Amniotic epithelial cell (primary cell): ENCODE results near the gene ZDHHC11.
"Not testable (repeated sequence)": the region's sequence is repeated elsewhere in the genome, so short reads cannot be mapped to it uniquely, and the experiment has no call there.

ENCODE experiments used
- DNase-seq: peaks from one replicate; pipeline ENCODE4 v3.0.0-alpha.2; 2010; ENCODE audit warnings: low read depth

The ZDHHC11 gene

GRCh38 chr5:807719-808514, 42.9 kb downstream of the ZDHHC11 start:
- DNase-seq = not testable (repeated sequence)

GRCh38 chr5:801472-801871, 49.3 kb downstream of the ZDHHC11 start:
- no peak for DNase-seq

GRCh38 chr5:801055-801454, 49.7 kb downstream of the ZDHHC11 start:
- DNase-seq = peak; percentile 53

GRCh38 chr5:798505-799138, 52.2 kb downstream of the ZDHHC11 start:
- DNase-seq = peak; percentile 44

- not testable (repeated sequence) for DNase-seq
Measured at GRCh38 chr5:797986-798385, 52.8 kb downstream of the ZDHHC11 start.

- DNase-seq = not testable (repeated sequence)
Measured at GRCh38 chr5:795873-796272, 54.9 kb downstream of the ZDHHC11 start.

- not testable (repeated sequence) for DNase-seq
Measured at GRCh38 chr5:794948-795347, 55.8 kb downstream of the ZDHHC11 start.

GRCh38 chr5:788703-789102, 62.1 kb downstream of the ZDHHC11 start:
- not testable (repeated sequence) for DNase-seq

GRCh38 chr5:787857-788233, 62.9 kb downstream of the ZDHHC11 start:
- DNase-seq = not testable (repeated sequence)

- not testable (repeated sequence) for DNase-seq
Measured at GRCh38 chr5:787224-787856, 63.4 kb downstream of the ZDHHC11 start.

GRCh38 chr5:785181-785705, 65.5 kb downstream of the ZDHHC11 start:
- not testable (repeated sequence) for DNase-seq

- peak; percentile 51 for DNase-seq
Measured at GRCh38 chr5:784428-785177, 66.2 kb downstream of the ZDHHC11 start, which contains the start of gene ZDHHC11B. Gene ZDHHC11B, minus strand, starts transcription at chr5:784729. Its CDS starts 17,810 bp downstream, at chr5:766919.

- DNase-seq = not testable (repeated sequence)
Measured at GRCh38 chr5:783881-784427, 66.8 kb downstream of the ZDHHC11 start.

- not testable (repeated sequence) for DNase-seq
Measured at GRCh38 chr5:783049-783802, 67.6 kb downstream of the ZDHHC11 start.

- DNase-seq = not testable (repeated sequence)
Measured at GRCh38 chr5:782356-782755, 68.4 kb downstream of the ZDHHC11 start.

- DNase-seq = not testable (repeated sequence)
Measured at GRCh38 chr5:780571-780970, 70.2 kb downstream of the ZDHHC11 start.

- DNase-seq = not testable (repeated sequence)
Measured at GRCh38 chr5:778967-779366, 71.8 kb downstream of the ZDHHC11 start.

GRCh38 chr5:778421-778820, 72.4 kb downstream of the ZDHHC11 start:
- DNase-seq = not testable (repeated sequence)

- no peak for DNase-seq
Measured at GRCh38 chr5:777756-778161, 73.0 kb downstream of the ZDHHC11 start.

GRCh38 chr5:776862-777711, 73.7 kb downstream of the ZDHHC11 start:
- DNase-seq = no peak
